ENCODE data around the gene PKD1. TPM values are rescaled to one million over a fixed set of nuclear protein-coding genes. Genes with fewer than 3 reads are reported as not detected.

The PKD1 gene
- polyA plus RNA-seq, 1 donor from 2014 or later, result 176 TPM

DNA sequence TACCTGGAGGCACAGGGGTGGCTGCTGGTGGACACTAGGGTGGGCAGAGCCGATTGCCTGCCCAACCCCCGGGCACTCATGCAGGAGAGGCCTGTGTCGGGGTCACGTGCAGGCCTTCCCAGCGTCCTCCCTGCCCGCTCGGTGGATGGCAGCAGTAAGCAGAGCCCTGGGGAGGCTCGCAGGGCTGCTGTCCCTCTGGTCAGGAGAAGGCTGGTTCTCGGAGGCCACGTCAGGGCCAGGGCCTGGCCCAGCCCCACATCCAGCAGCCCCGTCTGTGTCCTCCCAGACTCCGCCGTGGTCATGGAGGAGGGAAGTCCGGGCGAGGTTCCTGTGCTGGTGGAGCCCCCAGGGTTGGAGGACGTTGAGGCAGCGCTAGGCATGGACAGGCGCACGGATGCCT, 52.3 kb downstream of the PKD1 start:
- no peak overlapping the region for H2AFZ ChIP-seq (ENCODE audit: low read depth, low read length)

DNA sequence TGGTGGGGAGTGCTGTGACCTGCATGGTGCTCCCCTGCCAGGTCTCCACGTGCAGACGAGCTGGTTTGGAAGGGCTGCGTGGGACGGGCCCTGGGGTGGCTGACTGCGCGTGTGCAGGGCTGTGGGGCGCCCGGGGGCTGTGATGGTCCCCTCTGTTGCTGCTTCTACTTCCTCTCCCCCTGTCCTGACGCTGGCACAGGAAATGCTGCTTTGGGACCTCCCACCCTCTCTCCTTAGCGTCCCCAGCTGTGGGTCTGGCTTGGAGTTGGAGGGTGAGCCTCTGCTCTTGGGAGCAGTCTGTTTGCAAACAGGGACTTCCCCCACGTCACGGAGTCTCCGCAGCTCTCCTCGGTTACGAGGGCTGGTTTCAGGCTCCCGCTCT, 52.7 kb downstream of the PKD1 start:
- no peaks in the 10 kb centered on the region for H3K9me2 ChIP-seq (ENCODE audit: insufficient read depth, low read length)
- no peaks in the 10 kb centered on the region for H3K79me2 ChIP-seq (replicated peaks; ENCODE audit: insufficient read depth, low read length)
- H4K20me1 ChIP-seq (ENCODE audit: insufficient read depth), result no peaks in the 10 kb centered on the region
- no peaks in the 10 kb centered on the region for H3F3A ChIP-seq (ENCODE audit: insufficient read depth, low read length, poor library complexity, severe bottlenecking)
- no peaks in the 10 kb centered on the region for H3K9me3 ChIP-seq (ENCODE audit: low read length)
- no peak overlapping the region for H3K9ac ChIP-seq (ENCODE audit: low read length)
- H3K27ac ChIP-seq (ENCODE audit: low read length), result no peak overlapping the region
- no peaks in the 10 kb centered on the region for H3K36me3 ChIP-seq (ENCODE audit: insufficient read depth, low read length)
- no peak overlapping the region for H3K4me3 ChIP-seq (ENCODE audit: low read length)
- no peak for TF ChIP-seq EP300 (conservative IDR thresholded peaks at IDR 0.05; ENCODE audit: poor library complexity, severe bottlenecking)
- no peak for TF ChIP-seq RAD21 (conservative IDR thresholded peaks at IDR 0.05)
- no peak for TF ChIP-seq TAF1 (IDR thresholded peaks at IDR 0.05; ENCODE audit: low read depth)
- TF ChIP-seq EZH2 (IDR thresholded peaks at IDR 0.05; ENCODE audit: borderline replicate concordance, insufficient read depth, low read length, poor library complexity, severe bottlenecking), result no peak
- TF ChIP-seq SMC3 (conservative IDR thresholded peaks at IDR 0.05; ENCODE audit: poor library complexity), result no peak
- TF ChIP-seq, protein P1, sequence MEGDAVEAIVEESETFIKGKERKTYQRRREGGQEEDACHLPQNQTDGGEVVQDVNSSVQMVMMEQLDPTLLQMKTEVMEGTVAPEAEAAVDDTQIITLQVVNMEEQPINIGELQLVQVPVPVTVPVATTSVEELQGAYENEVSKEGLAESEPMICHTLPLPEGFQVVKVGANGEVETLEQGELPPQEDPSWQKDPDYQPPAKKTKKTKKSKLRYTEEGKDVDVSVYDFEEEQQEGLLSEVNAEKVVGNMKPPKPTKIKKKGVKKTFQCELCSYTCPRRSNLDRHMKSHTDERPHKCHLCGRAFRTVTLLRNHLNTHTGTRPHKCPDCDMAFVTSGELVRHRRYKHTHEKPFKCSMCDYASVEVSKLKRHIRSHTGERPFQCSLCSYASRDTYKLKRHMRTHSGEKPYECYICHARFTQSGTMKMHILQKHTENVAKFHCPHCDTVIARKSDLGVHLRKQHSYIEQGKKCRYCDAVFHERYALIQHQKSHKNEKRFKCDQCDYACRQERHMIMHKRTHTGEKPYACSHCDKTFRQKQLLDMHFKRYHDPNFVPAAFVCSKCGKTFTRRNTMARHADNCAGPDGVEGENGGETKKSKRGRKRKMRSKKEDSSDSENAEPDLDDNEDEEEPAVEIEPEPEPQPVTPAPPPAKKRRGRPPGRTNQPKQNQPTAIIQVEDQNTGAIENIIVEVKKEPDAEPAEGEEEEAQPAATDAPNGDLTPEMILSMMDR (IDR thresholded peaks at IDR 0.05; ENCODE audit: poor library complexity, severe bottlenecking), result no peak
- no peak for TF ChIP-seq MXI1 (conservative IDR thresholded peaks at IDR 0.05; ENCODE audit: poor library complexity, severe bottlenecking)
- no peak for TF ChIP-seq POLR2AphosphoS5 (IDR thresholded peaks at IDR 0.05)
- TF ChIP-seq, protein P2, sequence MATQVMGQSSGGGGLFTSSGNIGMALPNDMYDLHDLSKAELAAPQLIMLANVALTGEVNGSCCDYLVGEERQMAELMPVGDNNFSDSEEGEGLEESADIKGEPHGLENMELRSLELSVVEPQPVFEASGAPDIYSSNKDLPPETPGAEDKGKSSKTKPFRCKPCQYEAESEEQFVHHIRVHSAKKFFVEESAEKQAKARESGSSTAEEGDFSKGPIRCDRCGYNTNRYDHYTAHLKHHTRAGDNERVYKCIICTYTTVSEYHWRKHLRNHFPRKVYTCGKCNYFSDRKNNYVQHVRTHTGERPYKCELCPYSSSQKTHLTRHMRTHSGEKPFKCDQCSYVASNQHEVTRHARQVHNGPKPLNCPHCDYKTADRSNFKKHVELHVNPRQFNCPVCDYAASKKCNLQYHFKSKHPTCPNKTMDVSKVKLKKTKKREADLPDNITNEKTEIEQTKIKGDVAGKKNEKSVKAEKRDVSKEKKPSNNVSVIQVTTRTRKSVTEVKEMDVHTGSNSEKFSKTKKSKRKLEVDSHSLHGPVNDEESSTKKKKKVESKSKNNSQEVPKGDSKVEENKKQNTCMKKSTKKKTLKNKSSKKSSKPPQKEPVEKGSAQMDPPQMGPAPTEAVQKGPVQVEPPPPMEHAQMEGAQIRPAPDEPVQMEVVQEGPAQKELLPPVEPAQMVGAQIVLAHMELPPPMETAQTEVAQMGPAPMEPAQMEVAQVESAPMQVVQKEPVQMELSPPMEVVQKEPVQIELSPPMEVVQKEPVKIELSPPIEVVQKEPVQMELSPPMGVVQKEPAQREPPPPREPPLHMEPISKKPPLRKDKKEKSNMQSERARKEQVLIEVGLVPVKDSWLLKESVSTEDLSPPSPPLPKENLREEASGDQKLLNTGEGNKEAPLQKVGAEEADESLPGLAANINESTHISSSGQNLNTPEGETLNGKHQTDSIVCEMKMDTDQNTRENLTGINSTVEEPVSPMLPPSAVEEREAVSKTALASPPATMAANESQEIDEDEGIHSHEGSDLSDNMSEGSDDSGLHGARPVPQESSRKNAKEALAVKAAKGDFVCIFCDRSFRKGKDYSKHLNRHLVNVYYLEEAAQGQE (IDR thresholded peaks at IDR 0.05; ENCODE audit: borderline replicate concordance), result no peak
- H3K27me3 ChIP-seq (ENCODE audit: insufficient read depth, low read depth, low read length), result no peaks in the 10 kb centered on the region
- no peak overlapping the region for H3K4me2 ChIP-seq (ENCODE audit: low read length)
- no peak overlapping the region for H2AFZ ChIP-seq (ENCODE audit: low read depth, low read length)

More for the DNA sequence above, 52.3 kb downstream of the PKD1 start:
- no peak overlapping the region for H3K4me2 ChIP-seq (ENCODE audit: low read length)
- H3K79me2 ChIP-seq (replicated peaks; ENCODE audit: insufficient read depth, low read length), result no peaks in the 10 kb centered on the region
- H3K9me3 ChIP-seq (ENCODE audit: low read length), result no peaks in the 10 kb centered on the region
- no peaks in the 10 kb centered on the region for H3K9me2 ChIP-seq (ENCODE audit: insufficient read depth, low read length)
- no peak for TF ChIP-seq SMC3 (conservative IDR thresholded peaks at IDR 0.05; ENCODE audit: poor library complexity)
- no peak for TF ChIP-seq TAF1 (IDR thresholded peaks at IDR 0.05; ENCODE audit: low read depth)
- TF ChIP-seq, protein P2 (IDR thresholded peaks at IDR 0.05; ENCODE audit: borderline replicate concordance), result no peak
- no peak for TF ChIP-seq RAD21 (conservative IDR thresholded peaks at IDR 0.05)
- TF ChIP-seq, protein P1 (IDR thresholded peaks at IDR 0.05; ENCODE audit: poor library complexity, severe bottlenecking), result no peak
- TF ChIP-seq POLR2AphosphoS5 (IDR thresholded peaks at IDR 0.05), result no peak
- TF ChIP-seq EZH2 (IDR thresholded peaks at IDR 0.05; ENCODE audit: borderline replicate concordance, insufficient read depth, low read length, poor library complexity, severe bottlenecking), result no peak
- TF ChIP-seq EP300 (conservative IDR thresholded peaks at IDR 0.05; ENCODE audit: poor library complexity, severe bottlenecking), result no peak
- no peak for TF ChIP-seq MXI1 (conservative IDR thresholded peaks at IDR 0.05; ENCODE audit: poor library complexity, severe bottlenecking)
- H3K27me3 ChIP-seq (ENCODE audit: insufficient read depth, low read depth, low read length), result no peaks in the 10 kb centered on the region
- H3K36me3 ChIP-seq (ENCODE audit: insufficient read depth, low read length), result no peaks in the 10 kb centered on the region
- no peak overlapping the region for H3K27ac ChIP-seq (ENCODE audit: low read length)
- no peak overlapping the region for H3K4me3 ChIP-seq (ENCODE audit: low read length)
- H3F3A ChIP-seq (ENCODE audit: insufficient read depth, low read length, poor library complexity, severe bottlenecking), result no peaks in the 10 kb centered on the region
- H4K20me1 ChIP-seq (ENCODE audit: insufficient read depth), result no peaks in the 10 kb centered on the region
- no peak overlapping the region for H3K9ac ChIP-seq (ENCODE audit: low read length)

All from neural cell (in vitro differentiated cells).